Hematopoietic multipotent progenitor cell treated with erythropoietin and hydrocortisone succinate and interleukin-3 and kit ligand, for 17 days (in vitro differentiated cells): ENCODE results near the gene LSM4.

Experiments
- DNase-seq: peaks from one replicate; pipeline ENCODE4 v3.0.0-alpha.2; 2015; ENCODE audit warnings: low spot score

LSM4 gene

GRCh38 chr19:18292462-18292809 is 30.4 kb downstream of the LSM4 start:
- DNase-seq, result no peak

DNA sequence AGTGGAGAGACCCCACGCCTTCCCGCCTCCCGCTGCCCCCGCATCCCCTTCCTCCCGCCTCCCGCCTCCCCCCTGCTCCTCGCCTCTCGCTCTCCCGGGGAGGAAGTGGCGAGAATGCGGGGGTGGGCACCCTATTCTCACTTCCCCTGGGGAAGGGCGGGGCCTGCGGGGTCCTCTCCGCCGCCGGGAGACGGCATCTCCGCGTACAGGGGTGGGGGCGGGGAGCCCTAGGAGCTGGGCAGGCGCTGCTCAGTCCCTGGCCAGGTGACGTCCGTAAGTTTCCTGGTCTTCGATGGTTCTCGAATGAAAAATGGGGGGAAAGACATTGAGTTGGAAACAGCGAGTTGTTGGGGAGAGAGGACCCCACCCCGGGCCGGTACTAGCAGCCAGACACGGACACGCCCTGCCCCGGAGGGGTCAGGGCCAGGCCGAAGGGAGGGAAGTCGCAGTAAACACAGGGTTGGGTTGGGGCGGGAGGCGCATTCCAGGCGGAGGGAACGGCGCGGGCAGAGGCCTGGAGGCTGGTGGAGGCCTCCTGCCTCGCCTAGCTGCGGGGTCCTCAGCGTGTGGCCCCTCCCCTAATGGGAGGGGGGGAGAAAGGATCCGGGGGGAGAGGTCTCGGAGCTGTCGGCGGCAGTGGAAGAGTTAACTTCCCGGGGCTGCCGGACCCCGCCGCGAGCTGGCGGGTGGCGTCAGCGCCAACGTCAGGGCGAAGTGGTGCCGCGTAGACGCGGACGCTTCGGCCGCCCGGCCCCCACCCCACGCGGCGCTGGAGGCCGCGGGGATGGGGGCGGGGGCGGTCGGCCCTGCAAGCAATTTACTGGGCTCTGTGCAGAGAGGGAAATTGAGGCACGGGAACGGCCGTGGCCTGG is 31.1 kb downstream of the LSM4 start:
- no peak for DNase-seq

GRCh38 chr19:18291019-18291524 is 31.8 kb downstream of the LSM4 start:
- DNase-seq, result no peak

- no peak for DNase-seq
Measured at GRCh38 chr19:18290302-18291018, 32.4 kb downstream of the LSM4 start.

DNA sequence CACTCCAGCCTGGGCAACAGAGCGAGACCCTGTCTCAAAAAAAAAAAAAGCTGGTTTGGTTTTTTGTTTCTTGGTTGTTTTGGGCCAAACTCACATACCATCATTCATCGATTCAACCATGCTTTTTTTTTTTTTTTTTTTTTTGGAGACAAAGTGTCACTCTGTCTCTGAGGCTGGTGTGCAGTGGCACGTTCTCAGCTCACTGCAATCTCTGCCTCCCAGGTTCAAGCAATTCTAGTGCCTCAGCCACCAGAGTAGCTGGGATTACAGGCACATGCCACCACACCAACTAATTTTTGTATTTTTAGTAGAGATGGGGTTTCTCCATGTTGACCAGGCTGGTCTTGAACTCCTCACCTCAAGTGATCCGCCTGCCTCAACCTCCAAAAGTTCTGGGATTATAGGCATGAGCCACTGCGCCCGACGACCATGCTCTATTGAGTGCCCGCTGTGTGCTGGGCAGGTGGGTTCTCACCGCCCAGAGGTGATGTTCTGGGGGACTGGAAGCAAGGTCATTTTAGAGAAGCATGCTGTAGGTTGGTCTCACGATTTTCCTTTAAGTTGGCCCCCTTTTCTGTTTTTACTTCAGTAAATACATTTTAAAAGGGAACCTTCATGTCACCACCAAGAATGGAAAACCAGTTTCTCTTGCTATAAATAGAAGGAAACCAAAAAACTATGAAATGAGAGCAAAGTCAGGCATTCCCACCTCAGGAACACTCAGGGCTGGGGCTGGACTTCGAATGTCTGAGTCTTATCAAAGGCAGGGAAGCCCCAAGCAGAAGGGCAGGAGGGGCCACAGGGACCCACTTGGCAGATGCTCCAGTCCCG is 33.2 kb downstream of the LSM4 start:
- no peak for DNase-seq

DNA sequence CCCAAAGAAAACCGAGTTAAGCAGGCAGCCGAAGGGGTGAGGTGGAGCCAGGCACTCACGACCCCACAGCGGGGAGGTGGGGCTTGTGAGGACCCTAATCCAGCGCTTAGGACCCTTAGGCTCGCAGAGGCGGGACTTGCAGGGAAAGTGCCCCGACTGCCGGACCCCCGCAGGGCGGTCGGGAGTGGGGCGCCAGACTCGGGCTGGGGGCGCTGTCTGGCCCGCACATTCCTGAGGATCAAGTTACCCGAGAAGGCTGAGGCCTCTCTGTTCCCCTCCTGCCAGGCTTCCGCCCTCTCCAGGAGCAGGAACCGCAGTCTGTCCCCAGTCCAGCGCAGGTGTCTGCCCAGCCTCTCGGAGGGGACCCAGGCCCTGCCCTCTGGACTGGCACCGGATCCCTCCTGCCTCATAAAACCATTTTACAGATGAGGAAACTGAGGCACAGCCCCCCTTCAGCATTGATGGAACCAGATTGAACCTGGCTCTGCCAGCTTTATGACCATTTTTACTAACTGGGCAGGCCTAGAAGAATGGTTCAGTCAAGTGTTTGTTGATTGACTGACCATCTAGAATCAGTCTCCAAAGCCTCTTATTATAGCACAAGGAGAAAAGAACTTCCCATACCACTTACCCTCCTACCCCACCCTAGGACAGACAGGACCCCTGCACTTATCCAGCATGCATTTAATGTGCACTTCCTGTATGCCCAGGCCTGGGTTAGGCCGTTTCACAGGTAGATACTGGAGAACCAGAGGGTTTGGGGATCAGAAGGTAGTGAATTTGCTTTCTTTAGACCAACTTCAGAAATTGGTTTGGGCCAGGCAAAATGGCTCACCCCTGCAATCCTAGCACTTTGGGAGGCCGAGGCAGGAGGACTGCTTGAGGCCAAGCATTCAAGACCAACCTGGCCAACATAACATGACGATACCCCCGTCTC is 34.8 kb downstream of the LSM4 start:
- no peak for DNase-seq

- DNase-seq, result no peak
Measured at GRCh38 chr19:18286973-18287635, 35.8 kb downstream of the LSM4 start.

- DNase-seq, result peak; percentile 33
Measured at GRCh38 chr19:18284712-18285360, 38.0 kb downstream of the LSM4 start.

GRCh38 chr19:18283338-18283737 is 39.5 kb downstream of the LSM4 start:
- no peak for DNase-seq

GRCh38 chr19:18282788-18283141 is 40.1 kb downstream of the LSM4 start:
- DNase-seq, result peak; percentile 33

DNA sequence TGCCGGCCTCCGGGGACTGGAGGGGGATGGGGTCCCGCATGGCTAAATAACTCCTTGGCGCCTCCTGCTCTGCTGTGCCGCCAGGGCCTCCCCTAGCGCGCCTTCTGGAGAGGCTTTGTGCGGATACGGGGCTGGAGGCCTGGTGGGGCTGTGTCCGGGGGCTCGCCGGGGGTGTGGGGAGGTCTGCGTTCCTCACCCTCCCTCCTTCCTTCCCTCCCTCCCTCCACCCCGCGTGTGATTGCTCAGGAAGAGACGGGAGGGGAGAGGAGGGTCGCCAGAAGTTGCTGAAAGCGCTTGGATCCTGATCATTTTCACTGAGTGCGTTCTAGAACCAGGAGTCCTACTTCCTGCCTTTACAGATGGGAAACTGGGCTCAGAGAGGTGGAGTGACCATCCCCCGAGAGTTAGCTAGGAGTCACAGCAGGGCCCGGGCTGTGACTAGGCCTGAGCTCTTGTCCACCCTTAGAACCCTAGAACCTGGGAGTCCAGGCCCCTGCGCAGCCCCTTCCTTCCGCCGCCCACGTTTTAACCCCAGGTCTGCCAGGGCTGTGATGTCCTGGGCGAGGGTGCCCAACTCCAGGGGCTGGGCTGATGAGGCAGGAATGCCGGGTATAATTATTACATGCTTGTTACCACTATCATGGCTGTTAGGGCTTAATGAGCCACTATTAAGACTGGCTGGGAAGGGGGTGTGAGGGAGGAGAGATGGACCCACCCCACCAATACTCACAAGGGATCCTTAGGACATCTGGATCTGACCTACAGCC is 40.7 kb downstream of the LSM4 start:
- DNase-seq, result peak; percentile 75

DNA sequence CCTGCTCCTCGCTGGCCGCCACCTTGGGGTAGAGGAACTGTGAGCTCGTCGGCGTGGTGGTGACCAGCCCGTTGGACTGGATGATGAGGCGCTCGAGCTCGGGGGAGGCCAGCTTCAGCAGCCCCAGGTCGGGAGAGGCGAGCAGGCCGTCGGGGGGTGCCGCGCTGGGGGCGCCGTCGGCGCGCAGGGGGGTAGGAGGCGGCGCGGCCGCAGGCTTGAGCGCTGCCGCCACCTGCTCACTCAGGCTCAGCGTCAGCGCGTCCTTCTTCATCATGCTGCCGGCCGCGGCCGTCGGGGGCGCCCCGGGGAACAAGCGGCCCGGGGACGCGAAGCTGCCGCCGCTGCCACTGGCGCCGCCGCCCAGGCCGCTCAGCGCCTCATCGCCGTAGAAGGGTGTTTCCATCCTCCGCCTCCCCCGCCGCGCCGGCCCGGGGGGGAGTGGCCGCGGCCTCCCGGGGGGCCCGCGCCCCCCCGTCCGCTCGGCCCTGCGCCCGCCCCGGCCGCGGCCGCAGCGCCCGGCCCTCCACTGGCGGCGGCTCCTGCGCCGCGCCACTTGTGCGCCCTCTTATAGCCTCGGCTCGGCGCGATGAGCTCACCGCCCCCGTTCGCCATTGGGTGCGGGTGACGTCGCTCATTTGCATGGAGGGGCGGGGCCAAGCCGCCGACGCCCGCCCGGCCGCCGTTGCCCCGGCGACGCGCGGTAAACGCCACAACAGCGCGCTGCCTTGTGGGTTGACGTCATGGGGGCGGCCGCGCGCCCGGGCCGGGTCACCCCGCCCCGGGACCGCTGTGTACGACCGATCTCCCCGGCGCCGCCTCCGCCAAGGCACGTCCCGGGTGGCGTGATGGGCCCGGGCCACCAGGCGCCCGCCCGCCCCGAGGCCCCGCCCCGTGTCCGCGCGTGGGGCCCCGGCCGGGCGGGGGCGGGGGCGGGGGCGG is 41.5 kb downstream of the LSM4 start, which contains the start of gene JUND:
Gene JUND (minus strand): TSS at position 541 of the 939 bp plus-strand sequence. CDS start 138 bp downstream, at position 403.
- DNase-seq, result peak; percentile 99

GRCh38 chr19:18280247-18281081 is 42.4 kb downstream of the LSM4 start:
- DNase-seq, result peak; percentile 93

GRCh38 chr19:18279516-18280246 is 43.2 kb downstream of the LSM4 start:
- DNase-seq, result peak; percentile 98

- DNase-seq, result no peak
Measured at GRCh38 chr19:18279266-18279515, 43.7 kb downstream of the LSM4 start.

GRCh38 chr19:18278521-18279265 is 44.2 kb downstream of the LSM4 start:
- peak; percentile 63 for DNase-seq
